Kidney epithelial cell (primary cell): ENCODE data around the gene TDRD3. TPM values are rescaled to one million over a fixed set of nuclear protein-coding genes. Genes with fewer than 3 reads are reported as not detected.
A peak's percentile ranks its signal among the peaks of the same experiment; 100 is the strongest.

ENCODE experiments used
- DNase-seq: peaks from one replicate; pipeline ENCODE4 v3.0.0-alpha.2; 2010; ENCODE audit warnings: low read depth
- H3K27me3 ChIP-seq: 2 replicates; pipeline ENCODE4 v1.6.0; 2011; ENCODE audit warnings: low read length; ENCODE audit not compliant: control insufficient read depth, insufficient read depth
- H3K36me3 ChIP-seq: 2 replicates; pipeline ENCODE4 v1.5.1; 2011; ENCODE audit warnings: low read length; ENCODE audit not compliant: control insufficient read depth, insufficient read depth
- H3K4me3 ChIP-seq: 2 replicates; pipeline ENCODE4 v1.5.1; 2011; ENCODE audit warnings: low read depth, mild to moderate bottlenecking, control low read depth, low read length
- total RNA-seq: library from RNA; depleted of rRNA; stranded (reverse); fragments of >200 nt; gene quantifications from 2 replicates; pipeline ENCODE4 v1.2.3, GENCODE V29; 2015
- TF ChIP-seq, protein P1 (sequence below): IDR thresholded peaks from 2 replicates; pipeline ENCODE4 v1.5.1; 2011; ENCODE audit warnings: mild to moderate bottlenecking, moderate library complexity, low read length, control low read depth, inconsistent platforms; ENCODE audit not compliant: insufficient read depth, poor library complexity, severe bottlenecking

TDRD3 gene
- 13.7 and 15.7 TPM in 2 replicates for total RNA-seq

DNA sequence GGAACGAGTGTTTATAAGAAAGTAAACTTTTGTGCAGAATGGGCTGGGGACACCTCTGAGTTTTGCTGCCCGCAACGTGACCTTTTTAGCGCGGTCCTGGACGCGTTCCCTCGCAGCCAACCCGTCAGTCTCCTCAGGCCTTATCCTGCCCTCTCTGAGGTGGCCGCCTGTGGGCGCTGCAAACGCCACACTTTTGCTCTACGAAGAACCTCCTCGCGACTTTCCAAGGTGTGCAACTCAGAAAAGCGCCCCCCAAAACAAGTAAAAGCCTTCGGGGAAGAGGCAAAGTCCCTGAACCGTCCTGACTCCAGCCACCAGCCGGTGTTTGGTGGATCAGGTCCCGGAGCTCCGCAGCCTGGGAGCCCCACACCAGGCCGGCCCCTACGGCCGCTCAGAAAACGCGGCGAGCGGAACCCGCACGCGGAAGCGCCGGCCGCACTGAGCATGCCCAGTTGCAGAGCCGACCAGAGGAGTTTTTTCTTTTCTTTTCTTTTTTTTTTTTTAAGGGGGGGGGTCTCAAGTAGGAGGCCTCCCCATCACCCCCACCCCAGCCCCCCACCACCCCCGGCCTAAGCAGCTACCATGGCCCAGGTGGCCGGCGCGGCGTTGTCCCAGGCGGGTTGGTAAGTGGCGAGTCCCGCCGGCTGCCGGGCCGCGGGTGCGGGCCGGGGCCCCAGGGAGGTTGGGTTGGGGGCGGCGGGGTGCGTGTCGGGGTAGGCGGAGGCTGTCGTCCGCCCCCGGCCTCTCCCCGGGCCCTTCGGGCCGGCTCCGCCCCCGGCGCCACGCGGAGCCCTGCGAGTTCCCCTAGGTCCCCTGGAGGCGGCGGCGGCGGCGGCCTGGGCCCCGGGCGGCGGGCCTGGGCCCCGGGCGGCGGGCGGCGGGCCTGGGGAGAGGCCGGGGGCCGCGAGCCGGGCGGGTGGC is at the start of gene TDRD3:
Gene TDRD3, plus strand, starts transcription at position 438 of the 921 bp plus-strand sequence. Its CDS starts 145 bp downstream, at position 583.
- TF ChIP-seq, protein P1, sequence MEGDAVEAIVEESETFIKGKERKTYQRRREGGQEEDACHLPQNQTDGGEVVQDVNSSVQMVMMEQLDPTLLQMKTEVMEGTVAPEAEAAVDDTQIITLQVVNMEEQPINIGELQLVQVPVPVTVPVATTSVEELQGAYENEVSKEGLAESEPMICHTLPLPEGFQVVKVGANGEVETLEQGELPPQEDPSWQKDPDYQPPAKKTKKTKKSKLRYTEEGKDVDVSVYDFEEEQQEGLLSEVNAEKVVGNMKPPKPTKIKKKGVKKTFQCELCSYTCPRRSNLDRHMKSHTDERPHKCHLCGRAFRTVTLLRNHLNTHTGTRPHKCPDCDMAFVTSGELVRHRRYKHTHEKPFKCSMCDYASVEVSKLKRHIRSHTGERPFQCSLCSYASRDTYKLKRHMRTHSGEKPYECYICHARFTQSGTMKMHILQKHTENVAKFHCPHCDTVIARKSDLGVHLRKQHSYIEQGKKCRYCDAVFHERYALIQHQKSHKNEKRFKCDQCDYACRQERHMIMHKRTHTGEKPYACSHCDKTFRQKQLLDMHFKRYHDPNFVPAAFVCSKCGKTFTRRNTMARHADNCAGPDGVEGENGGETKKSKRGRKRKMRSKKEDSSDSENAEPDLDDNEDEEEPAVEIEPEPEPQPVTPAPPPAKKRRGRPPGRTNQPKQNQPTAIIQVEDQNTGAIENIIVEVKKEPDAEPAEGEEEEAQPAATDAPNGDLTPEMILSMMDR, result peak; percentile 82
- Histone ChIP-seq H3K27me3 (no peaks in the 10 kb centered on the region), H3K36me3 (no peaks in the 10 kb centered on the region), H3K4me3 (peak within 1 kb of the TSS; percentile 69)
- DNase-seq, result no peak

DNA sequence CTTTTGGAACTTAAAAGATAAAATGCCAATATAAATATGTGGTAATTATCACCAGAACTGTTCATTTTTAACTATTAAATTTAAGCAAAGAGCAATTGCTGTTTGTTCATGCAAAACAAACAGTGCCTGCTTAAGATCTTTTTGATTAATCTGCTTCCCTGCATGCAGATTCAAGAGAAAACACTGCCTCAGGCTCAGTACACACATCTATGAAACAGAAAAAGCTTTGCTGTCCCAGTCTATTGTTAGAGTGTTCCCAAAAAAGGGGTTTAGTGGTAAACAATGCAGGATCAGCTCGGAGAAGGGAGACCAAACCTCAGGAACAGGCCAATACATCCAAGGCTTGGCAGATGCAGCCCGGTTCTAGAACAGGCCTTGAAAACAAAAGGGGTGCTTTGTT is 49.3 kb upstream of the TDRD3 start:
- Histone ChIP-seq H3K4me3 (no peak overlapping the region), H3K27me3 (no peaks in the 10 kb centered on the region), H3K36me3 (no peaks in the 10 kb centered on the region)
- DNase-seq, result no peak
- TF ChIP-seq, protein P1, result no peak

DNA sequence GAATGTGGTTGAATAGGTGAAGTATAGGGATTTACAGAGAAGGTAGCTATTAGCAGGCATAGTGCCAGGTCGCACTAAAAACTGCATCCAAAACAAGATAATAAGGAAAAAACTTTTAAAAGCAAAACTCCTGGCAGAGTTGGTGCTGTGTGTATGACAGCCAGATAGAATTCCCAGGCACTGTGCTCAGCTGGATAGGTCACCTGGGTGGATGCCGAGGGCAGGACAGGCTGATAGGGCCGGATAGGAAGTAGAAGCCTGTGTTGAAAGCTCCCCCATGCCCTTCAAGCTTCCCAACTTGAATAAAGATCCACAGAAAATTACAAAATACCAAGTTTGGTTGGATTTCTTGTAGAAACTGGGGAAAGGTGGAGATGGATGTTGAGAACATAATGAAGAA is 48.9 kb upstream of the TDRD3 start:
- DNase-seq, result no peak
- Histone ChIP-seq H3K4me3 (no peak overlapping the region), H3K36me3 (no peaks in the 10 kb centered on the region), H3K27me3 (no peaks in the 10 kb centered on the region)
- TF ChIP-seq, protein P1, result no peak

DNA sequence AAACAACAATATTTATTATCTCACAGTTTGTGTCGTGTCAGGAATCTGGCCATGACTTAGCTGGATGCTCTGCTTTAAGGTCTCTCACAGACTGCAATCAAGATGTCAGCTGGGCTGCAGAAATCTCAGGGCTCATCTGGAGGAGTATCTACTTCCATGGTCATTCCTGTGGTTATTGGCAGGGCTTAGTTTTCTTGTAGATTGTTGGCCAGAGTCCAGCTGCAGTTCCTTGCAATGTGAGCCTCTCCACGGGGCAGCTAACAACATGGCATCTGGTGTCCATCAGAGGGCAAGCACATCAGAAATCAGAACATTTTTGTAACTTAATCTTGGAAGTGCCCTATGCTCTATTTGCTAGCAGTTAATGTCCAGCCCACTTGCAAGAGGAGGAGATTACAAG is 45.7 kb upstream of the TDRD3 start:
- DNase-seq, result peak; percentile 21
- no peaks in the 10 kb centered on the region for H3K36me3 ChIP-seq
- H3K4me3 ChIP-seq, result no peak overlapping the region
- TF ChIP-seq, protein P1, result no peak
- no peaks in the 10 kb centered on the region for H3K27me3 ChIP-seq

DNA sequence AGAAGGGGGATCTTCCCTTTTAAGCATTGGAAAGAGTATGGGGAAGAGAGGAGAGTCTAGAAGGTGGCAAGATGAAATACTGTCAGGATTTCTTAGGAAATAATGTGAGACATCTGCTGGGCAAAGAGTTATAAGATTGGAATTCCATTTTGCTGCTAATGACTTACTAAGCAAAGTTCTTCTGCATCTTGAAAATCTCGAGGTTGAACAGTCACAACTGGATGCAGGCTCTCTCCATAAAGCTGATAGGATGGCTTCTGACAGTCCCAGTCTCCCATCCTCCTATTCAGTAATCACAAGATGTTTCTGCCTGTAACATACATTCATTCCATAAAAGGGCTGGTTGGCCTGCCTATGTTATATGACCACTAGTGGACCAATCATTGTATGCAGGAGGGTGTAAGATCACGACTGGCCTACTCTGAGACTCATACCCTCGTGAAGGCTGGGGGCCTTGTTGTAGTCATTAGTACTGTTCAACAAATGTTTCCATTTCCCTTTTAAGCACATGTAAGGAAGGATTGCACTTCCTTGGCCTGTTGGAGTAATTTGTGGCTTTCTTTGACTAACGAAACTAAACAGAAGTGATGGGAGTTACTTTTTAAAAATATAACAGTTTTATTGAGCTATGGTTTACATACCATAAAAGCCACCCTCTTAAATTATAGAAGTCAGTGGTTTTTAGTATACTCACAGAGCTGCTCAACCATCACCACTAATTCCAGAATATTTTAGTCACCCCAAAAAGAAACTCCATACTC is 45.0 kb upstream of the TDRD3 start:
- Histone ChIP-seq H3K4me3 (no peak overlapping the region), H3K27me3 (no peaks in the 10 kb centered on the region), H3K36me3 (no peaks in the 10 kb centered on the region)
- TF ChIP-seq, protein P1, result no peak
- DNase-seq, result no peak
